RPMI8226 (cell line): Measurements from ENCODE around the gene TUBB4B.

ENCODE experiments used
- DNase-seq: peaks from one replicate; pipeline ENCODE4 v3.0.0-alpha.2; 2015

TUBB4B gene

DNA sequence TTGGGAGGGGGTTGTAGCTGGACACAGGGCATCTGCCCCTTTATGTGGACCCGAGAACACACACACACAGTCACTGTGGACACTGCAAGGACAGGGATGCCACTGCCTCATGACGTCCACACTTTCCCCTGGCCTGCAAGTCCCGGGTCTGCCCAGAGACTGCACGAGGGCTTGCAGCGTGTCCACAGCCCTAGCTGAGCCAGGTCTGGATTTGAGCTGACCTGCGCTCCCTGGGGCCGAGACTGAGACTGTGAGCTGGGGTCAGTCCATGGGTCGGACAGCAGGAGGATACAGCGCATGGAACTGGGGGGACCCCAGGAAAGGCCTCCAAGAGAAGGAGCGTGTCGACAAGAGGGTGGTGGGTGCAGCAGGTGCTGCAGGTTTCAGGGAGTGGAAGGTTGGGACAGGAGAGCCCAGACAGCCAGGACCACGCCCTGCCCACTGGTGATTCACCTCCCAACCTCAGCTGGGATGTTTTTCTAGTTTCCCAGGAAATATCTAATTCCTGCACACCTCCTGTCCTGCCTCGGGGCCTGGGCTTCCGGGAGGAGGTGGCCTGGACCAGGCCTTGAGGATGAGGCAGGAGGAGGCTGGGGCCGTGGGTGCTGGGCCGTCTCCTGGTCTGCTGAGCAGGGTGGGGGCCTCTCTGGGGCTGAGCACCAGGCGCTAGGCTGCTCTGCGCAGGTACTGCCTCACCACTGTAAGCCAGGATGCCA, 14.6 kb upstream of the TUBB4B start:
- DNase-seq, result no peak

DNA sequence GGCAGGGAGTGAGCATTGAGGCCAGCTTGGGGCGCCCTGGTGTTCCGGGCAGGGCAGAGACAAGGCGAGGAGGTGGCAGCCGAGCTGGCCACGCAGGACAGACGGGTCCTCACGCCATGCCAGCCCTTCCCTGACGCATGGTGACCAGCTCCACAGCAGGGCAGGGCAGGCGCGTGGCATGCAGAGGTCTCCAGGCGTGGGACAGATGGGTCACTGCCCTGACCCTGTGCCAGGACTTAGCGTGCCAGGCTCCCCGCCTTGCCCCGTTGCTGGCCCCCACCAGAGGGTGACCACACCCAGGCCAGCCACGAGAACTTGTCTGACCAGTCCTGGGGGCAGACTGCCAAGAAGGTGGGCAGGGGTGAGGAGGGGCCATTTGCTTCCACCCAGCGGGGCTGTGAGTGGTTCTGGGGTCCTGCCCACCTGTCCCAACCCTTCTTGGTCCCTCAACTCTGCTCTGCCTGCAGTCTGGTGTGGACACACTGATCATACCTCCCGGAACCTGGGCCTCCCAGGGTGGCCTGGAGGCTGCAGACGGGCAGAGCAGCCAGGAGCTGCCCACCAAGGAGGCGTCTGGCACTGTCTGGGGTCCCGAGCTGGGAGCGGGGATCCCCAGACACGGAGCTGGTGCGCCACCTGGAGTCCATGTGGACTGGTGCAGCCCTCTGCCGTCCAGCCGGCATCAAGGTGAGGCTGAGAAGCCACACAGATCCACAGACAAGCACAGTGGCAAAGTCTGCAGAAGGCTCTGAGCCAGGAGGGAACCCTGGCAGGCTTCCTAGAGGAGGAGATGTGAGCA, 13.8 kb upstream of the TUBB4B start, which contains the start of gene RNF224:
TSS of gene RNF224 (plus strand) at position 449 of the 799 bp plus-strand sequence. CDS start 834 bp downstream, outside the sequence.
- peak; percentile 92 for DNase-seq

DNA sequence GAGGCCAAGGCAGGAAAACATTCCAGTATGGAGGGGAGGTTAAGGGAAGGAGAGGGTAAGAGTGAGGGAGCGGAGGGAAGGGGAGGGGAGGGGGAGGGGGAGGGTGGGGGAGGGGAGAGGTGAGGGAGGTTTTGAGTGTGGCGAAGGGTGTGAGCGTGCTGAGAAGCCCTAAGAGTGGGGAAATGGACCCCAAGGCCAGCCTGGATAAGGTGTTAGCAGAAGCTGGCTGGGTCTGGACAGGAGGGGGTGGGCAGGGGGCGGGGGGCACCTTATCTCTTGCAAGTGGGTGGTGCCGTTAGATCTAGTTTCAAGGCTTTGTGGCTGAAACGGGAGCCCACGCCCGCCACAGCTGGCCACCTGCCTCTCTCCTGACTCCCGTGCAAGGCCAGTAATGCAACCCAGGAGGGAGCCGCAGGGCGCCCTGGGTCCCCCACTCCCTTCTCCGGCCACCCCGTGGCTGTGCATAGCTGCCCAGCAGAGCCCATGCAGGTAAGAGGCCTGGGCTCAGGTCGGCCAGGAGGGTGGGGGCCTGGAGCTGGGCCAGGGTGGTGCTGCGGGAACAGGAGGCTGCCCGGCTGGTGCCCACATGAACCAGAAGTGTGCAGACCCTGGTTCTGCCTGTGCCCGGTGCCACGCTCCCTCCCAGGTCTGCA, 13.1 kb upstream of the TUBB4B start:
- no peak for DNase-seq

DNA sequence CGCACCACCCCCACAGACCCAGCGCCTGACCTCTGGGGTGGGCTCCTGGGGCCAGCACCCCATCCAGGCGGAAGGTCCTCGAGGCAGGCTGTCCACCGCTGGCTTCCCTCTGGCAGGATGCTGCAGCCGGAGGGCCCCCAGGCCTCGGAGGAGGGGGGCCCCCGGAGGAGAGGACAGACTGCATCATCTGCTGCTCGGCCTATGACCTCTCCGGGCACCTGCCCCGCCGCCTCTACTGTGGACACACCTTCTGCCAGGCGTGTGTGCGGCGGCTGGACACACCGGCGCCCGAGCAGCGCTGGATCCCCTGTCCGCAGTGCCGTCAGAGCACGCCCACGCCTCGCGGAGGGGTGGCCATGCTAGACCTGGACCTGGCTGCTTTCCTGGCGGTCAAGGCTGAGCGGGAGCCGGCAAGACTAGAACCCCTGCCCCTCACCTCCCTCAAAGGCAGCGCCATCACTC, 12.6 kb upstream of the TUBB4B start:
- no peak for DNase-seq

DNA sequence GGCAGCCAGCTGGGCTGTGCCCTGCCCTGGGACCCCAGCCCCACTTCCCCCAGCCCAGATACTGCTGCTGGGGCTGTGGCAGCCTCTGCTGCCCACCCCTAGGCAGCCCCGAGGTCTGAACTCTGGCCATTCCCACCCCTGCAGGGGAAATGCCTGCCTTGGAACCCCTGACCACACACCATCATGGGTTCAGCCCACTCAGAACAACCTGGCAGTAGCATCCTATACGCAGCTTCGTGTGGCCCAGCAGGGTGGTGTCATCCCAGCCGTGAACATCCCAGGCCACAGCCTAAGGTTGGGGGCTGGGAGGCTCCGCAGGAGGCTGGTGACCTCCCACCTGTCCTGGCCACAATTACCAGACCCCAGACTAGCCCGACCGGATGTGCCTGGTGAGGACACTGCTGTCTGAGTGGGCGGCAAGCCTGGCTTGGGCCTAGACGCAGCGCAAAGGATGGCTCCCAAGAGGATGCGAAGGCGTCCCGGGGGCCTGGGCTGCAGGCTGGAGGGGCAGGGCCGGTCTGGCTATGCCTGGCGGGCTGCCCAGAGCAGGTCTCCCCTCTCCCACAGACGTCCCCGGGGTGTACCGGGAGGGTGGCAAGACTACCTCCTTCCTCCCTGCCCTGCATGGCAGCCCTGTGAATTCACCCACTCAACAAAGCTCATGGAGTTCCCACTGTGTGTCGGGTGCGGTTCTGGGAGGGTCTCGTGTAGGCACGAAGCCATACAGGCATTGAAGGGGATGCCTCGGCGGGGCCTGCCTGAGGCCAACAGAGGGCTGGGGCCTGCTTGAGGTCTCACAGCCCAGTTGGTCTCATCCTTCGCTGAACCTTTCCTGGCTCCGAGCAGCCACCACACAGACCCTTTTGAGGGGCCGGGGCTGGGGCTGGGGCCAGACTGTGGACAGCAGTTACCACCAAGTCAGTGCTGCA, 11.9 kb upstream of the TUBB4B start:
- no peak for DNase-seq

DNA sequence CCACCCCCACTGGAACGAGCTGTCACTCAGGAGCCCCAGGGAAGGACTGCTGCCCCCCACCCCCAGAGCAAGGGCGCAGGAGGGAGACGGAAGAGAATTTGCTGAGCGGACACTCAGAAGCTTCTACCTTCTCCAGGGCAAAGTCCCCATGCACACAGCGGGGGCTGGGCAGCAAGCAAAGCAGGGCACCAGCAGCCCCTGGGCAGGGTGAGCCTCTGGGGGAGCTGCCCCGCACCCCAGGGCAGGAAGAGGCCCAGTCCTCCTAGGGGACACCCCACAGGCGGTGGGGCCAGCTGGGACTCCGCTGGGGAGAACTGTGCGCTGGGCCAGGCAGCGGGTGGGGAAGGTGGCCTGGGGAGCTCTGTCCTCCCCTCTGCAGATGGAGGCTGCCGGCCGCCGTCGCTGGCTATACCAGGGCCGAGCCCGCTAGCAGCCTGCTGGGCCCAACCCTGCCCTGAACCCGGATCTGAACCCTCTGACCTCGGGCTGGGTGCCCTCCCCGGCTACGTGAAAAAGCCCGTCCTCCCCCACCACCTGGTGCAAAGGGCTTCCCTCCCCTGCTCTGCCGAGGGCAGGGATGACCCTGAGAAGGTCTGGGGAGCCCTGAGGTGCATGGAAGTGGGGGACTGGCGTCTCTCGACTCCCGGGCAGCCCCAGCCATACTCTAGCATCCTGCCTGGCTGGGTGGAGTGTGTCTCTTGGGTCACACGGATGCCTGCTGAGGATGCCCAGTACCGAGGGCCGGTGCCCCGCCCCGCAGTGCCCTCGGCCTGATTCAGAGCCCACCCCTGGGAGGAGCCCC, 11.0 kb upstream of the TUBB4B start:
- DNase-seq, result no peak

DNA sequence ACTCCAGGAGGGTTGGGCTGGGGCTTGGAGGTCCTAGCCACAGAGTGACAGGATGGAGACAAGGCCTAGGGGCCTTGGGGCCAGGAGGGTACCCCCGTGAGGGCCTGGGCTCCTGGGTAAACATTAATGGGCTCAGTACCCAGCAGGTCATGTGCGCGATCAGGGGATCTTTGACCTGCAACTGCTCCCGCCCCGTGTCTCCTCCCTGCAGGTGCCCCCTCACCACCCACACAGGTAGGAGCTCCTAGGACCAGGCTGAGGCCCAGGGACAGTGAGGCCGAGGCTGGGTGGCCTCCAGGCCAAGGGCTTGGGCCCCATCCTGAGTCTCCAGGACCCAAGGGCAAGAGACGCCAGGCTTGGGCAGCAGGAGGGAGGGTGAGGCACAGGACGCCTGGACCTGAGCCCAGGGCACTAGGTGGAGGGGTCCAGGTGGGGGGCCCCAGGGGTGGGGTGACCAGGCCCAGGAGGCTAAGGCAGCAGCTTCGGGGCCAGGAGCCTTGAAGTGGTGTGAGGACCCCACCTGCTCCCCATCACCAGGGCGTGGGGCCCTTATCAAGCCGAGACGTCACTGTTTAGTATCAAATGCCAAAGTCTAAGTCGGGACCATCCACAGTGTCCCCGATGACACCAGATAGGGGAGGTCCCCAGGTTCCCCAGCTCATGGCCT, 10.2 kb upstream of the TUBB4B start, which contains the start of gene SLC34A3:
TSS of gene SLC34A3 (plus strand) at position 197 of the 667 bp plus-strand sequence. CDS start 802 bp downstream, outside the sequence.
- DNase-seq, result no peak

DNA sequence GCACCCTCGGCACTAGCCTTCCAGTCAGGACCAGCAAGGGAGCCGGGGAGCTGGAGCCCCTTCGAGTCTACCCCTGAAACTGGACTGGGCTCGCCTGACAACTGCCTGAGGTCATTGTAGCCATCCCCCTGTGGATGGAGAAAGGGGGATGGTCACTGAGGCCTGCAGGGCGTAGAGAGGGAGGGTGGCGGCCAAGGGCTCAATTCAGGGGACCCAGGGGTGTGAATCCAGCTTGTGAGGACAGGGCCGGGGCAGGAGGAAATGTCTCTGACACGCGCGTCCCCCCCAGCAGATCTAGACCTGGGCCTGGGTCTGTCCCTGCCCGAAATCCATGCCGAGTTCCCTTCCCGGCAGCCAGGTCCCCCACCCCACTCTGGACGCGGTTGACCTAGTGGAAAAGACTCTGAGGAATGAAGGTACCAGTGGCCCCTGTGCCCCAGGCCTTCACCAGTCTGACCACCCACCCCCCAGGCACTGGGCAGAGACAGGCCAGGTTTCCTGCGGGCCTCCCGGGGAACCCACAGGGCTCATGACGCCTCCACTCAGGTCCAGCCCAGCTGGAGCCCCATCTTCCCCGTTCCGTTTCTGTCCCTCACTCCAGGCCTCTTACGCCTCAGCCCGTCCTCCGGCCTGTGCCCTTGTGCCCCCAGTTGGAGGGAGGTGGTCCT, 9.6 kb upstream of the TUBB4B start:
- no peak for DNase-seq

DNA sequence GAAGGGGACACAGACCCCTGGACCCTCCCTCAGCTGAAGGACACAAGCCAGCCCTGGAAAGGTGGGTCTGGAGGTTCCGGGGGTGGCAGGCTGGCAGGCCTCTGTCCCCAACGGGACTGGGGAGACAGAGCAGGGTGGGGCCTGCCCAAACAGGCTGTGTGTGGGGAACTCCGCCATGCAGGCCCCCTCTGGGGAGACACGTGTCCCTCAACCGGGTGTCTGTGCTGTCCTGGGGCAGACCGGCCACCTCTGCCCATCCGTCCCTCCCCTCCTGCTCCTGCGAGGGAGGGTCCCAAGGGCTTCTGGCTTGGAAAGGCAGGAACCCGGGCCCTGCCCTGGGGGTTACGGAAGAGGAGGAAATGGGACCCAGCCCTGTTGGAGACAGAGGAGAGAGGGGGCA, 9.0 kb upstream of the TUBB4B start:
- DNase-seq, result no peak

DNA sequence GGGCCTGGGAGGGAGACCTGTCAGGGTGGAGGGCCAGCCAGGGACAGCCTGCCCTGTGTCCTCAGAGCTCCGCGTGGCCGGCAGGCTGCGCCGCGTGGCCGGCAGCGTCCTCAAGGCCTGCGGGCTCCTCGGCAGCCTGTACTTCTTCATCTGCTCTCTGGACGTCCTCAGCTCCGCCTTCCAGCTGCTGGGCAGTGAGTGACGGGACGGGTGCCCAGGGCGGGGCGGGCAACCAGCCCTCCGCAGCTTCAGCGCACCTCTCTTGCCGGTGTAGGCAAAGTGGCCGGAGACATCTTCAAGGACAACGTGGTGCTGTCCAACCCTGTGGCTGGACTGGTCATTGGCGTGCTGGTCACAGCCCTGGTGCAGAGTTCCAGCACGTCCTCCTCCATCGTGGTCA, 8.6 kb upstream of the TUBB4B start:
- no peak for DNase-seq

DNA sequence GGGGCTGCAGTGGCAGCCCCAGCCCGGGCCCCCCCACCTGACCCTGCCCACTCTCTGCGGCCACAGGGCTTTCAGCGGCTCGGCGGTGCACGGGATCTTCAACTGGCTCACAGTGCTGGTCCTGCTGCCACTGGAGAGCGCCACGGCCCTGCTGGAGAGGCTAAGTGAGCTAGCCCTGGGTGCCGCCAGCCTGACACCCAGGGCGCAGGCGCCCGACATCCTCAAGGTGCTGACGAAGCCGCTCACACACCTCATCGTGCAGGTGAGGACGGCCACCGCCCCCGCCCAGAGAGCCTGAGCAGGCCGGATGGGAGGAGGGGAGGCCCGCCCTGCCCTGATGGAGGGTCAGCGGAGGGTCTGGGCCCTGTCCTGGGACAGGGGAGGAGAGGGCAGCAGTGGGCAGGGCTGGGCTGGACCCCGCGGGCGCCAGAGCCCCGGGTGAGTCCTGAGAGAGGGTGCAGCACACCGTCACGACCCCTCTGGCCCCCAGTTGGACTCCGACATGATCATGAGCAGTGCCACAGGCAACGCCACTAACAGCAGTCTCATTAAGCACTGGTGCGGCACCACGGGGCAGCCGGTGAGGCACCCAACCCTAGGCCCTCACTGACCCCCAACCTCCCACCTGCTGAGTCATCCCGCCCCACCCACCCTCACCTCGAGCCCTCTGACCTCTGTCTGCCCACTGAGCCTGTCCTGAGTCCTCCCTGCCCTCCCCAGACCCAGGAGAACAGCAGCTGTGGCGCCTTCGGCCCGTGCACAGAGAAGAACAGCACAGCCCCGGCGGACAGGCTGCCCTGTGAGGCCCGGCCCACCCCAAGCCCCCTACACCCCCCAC, 7.7 kb upstream of the TUBB4B start:
- peak; percentile 56 for DNase-seq

DNA sequence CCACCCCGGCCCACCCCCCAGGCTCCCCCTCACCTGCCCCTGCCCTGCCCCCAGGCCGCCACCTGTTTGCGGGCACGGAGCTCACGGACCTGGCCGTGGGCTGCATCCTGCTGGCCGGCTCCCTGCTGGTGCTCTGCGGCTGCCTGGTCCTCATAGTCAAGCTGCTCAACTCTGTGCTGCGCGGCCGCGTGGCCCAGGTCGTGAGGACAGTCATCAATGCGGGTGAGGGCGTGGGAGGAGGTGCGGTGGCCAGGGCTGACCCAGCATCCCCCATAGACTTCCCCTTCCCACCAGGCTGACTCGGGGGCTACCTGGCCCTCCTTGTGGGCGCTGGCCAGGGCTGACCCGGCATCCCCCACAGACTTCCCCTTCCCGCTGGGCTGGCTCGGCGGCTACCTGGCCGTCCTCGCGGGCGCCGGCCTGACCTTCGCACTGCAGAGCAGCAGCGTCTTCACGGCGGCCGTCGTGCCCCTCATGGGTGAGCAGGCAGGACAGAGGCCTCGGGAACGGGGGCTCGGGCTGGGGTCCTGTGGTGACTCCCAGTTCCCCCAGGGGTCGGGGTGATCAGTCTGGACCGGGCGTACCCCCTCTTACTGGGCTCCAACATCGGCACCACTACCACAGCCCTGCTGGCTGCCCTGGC, 6.9 kb upstream of the TUBB4B start:
- peak; percentile 37 for DNase-seq

DNA sequence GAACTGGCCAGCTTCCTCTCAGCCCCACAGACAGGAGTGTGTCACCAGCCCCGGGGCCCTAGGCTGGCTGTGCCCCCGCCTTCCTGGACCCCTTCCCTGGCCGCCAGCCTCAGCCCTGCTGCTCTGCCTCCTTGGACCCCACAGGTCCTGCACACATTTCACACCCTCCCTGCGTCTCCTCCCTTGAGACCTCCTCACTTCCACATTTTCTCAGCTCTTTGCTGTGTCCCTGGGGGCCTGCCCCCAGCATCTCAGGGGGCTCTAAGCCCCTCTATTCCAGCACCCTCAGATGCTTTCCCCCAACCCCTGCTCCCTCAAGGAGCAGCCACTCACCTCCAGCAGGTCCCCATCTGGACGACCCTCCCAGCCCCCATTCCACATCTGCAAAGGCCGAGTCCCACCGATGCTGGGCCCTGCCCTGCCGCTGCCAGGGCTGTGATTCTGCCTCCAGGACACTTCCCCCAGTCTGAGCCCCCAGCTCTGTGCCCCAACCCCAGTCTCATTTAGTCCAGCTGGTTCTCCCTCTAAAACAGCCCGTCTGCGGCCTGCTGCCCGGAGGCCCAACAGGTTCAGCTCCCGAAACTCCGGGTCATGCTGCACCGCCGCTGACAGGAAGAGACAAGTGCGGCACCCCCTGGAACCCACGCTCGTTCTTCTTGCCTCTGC, 6.2 kb upstream of the TUBB4B start:
- no peak for DNase-seq

DNA sequence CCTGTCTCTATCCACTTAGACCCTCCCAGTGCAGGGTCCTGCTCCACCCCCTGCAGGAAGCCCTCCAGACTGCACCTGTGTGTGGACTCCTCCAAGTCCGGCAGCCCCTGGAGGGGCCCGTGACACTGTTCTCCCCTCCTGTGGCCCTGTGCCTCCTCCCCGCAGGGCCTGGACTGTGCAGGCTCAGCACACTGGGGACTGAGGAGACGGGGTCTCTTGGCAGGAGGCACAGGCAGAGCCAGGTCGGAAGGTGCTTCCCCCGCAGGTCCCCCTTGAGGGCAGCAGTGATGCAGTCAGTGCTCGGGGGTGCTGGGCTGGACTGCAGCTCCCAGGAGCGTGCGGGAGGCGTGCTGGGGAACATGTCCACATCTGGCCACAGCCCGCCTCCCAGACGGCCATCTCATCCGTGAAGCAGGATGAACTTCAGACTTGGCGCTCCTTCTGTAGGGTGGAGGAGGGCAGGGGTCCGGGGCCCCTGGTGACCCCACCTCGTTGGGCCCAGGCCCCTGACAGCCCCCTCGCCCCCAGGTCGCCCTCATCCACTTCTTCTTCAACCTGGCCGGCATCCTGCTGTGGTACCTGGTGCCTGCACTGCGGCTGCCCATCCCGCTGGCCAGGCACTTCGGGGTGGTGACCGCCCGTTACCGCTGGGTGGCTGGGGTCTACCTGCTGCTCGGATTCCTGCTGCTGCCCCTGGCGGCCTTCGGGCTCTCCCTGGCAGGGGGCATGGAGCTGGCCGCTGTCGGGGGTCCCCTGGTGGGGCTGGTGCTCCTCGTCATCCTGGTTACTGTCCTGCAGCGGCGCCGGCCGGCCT, 5.5 kb upstream of the TUBB4B start:
- DNase-seq, result no peak

DNA sequence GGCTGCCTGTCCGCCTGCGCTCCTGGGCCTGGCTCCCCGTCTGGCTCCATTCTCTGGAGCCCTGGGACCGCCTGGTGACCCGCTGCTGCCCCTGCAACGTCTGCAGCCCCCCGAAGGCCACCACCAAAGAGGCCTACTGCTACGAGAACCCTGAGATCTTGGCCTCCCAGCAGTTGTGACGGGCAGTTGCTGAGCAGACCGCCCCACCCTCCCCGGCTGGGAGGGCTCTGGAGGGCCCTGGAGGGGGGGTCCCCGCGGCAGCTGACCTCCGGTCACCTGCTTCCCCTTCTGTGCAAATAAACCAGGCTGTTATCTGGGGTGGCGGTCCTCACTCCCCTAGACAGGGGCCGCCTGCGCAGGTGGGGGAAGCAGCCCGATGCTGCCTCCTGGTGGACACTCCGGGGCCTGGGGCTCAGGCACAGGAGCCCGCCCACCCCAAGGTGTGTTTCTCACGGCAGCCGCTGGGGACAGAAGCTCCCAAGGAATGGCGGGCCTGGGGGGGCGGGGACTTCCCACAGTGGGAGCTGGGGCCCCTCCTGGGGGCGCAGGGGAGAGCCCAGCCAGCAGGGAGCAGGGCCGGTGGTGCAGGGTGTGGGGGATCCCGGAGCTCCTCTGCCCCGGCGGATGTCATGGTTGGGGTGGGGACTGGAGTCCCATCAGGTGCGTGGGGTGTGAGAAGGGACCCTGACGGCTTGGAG, 4.7 kb upstream of the TUBB4B start:
- DNase-seq, result peak; percentile 92

DNA sequence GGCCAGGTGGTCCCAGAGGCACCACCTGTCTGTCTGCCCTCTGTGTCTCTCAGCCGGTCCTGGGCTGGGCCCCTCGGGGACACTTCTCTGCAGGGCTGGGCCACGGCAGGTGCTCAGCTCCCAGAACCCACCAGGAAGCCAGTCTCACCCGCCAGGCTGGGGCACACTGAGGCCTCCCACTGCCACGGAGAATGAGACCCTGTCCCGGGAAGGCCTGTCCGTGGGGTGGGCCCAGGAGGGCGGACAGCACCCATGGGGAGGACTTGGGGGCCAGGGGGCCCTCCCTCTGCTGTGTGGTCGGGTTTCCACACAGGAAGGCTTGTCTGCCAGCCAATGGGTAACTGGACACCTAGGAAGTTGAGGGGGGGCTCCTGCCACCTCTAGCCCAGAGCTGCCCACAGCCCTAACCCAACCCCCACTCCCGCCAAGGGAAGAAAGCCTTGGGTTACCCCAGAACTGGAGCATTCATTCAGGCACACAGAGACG, 4.1 kb upstream of the TUBB4B start:
- DNase-seq, result no peak
